Measurements from ENCODE around the gene ACOT4. TPM values are rescaled to one million over a fixed set of nuclear protein-coding genes. Genes with fewer than 3 reads are reported as not detected.
"Not testable (repeated sequence)": the region's sequence is repeated elsewhere in the genome, so short reads cannot be mapped to it uniquely, and the experiment has no call there.

Gene ACOT4, protein sequence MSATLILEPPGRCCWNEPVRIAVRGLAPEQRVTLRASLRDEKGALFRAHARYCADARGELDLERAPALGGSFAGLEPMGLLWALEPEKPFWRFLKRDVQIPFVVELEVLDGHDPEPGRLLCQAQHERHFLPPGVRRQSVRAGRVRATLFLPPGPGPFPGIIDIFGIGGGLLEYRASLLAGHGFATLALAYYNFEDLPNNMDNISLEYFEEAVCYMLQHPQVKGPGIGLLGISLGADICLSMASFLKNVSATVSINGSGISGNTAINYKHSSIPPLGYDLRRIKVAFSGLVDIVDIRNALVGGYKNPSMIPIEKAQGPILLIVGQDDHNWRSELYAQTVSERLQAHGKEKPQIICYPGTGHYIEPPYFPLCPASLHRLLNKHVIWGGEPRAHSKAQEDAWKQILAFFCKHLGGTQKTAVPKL
- under 1 TPM in 4 of 6 donors, not detected in 2; 0.10 to 0.61 (median 0.35) TPM for polyA plus RNA-seq (ENCODE audit: low read depth in 6 of 6)

DNA sequence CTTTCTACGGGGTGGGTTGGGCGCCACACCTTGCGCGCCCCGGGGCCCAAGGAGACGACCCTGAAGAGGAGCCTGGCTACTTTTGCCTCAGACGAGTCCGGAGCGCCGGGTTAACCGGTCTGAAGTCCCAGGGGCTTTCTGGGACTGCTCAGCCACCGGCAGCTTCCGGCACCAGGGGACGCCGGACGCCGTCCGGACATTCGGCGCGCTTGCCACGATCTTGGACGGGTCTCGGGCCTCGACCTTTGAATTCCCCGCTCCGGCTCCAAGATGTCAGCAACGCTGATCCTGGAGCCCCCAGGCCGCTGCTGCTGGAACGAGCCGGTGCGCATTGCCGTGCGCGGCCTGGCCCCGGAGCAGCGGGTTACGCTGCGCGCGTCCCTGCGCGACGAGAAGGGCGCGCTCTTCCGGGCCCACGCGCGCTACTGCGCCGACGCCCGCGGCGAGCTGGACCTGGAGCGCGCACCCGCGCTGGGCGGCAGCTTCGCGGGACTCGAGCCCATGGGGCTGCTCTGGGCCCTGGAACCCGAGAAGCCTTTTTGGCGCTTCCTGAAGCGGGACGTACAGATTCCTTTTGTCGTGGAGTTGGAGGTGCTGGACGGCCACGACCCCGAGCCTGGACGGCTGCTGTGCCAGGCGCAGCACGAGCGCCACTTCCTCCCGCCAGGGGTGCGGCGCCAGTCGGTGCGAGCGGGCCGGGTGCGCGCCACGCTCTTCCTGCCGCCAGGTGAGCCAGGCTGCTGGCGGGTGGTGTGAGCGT, at the start of gene ACOT4:
Gene ACOT4 (plus strand): TSS at position 184 of the 760 bp plus-strand sequence. CDS start 87 bp downstream, at position 271.
- Mint-ChIP-seq H3K4me3 (peak within 1 kb of the TSS; percentile 72 to 94 (median 76)), H3K36me3 (no peaks in the 10 kb centered on the region), H3K27ac (peak within 1 kb of the TSS in 1 of 6 donors; percentile 59), H3K9me3 (no peaks in the 10 kb centered on the region), H3K27me3 (peaks cover 0 to 11% (median 0%) of the 10 kb centered on the region in 3 donors), H3K4me1 (peaks cover 0 to 4% (median 3%) of the 10 kb centered on the region in 3 donors)
- DNase-seq (peak; percentile 35), ATAC-seq (ENCODE audit: low read depth in 2 of 2) (peak; percentile 84 to 89)

DNA sequence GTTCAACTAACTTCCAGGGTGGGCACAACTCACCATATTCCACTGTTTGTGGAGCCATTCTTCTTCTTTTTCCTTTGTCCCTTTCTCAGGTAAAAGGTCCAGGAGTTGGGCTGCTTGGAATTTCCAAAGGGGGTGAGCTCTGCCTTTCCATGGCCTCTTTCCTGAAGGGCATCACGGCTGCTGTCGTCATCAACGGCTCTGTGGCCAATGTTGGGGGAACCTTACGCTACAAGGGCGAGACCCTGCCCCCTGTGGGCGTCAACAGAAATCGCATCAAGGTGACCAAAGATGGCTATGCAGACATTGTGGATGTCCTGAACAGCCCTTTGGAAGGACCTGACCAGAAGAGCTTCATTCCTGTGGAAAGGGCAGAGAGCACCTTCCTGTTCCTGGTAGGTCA, 48.7 kb upstream of the ACOT4 start:
- not testable (repeated sequence) for H3K4me1 Mint-ChIP-seq; H3K36me3 Mint-ChIP-seq; H3K27me3 Mint-ChIP-seq; H3K27ac Mint-ChIP-seq; DNase-seq; ATAC-seq (ENCODE audit: low read depth in 2 of 2); H3K4me3 Mint-ChIP-seq; H3K9me3 Mint-ChIP-seq

- H3K36me3 Mint-ChIP-seq; H3K4me3 Mint-ChIP-seq; H3K9me3 Mint-ChIP-seq; DNase-seq; ATAC-seq (ENCODE audit: low read depth in 2 of 2); H3K27ac Mint-ChIP-seq; H3K27me3 Mint-ChIP-seq; H3K4me1 Mint-ChIP-seq: not testable (repeated sequence)
These were observed 46.3 kb upstream of the ACOT4 start for GRCh38 chr14:73545353-73545752.

GRCh38 chr14:73549097-73549496, 42.6 kb upstream of the ACOT4 start:
- DNase-seq; H3K4me3 Mint-ChIP-seq; H3K4me1 Mint-ChIP-seq; H3K36me3 Mint-ChIP-seq; H3K9me3 Mint-ChIP-seq; H3K27me3 Mint-ChIP-seq; ATAC-seq (ENCODE audit: low read depth in 2 of 2): not testable (repeated sequence)
- H3K27ac Mint-ChIP-seq = peak overlapping the region in 1 of 6 donors; percentile 41

DNA sequence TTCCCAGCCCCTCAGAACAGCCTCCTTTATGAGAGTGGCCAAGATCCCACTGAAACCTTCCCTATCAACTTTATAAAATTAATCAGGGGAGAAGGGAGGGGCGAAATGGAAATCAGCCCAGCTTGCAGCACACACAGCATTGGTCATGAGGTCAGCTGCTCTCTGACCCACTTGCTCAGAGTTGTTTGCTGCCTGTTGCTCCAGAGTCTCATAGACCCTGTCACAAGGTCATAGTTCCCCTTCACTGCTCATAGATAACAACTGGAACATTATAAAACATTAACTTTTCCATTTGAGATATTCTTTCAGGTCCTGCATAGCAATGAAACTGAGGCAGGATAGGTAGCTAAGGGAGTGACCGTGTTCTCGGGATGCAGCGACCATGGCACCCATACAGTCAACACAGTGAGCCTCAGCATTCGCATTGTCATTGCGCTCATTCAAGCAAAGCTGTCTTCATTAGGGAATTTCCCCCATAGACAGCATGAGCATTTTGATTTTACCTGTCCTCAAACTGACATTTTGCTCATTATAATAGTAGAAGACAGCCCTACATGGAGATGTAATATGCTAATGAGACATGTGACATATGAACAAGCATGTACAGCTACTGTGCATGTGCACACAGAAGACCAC, 41.7 kb upstream of the ACOT4 start:
- H3K4me1 Mint-ChIP-seq, DNase-seq, H3K4me3 Mint-ChIP-seq, H3K36me3 Mint-ChIP-seq, H3K27me3 Mint-ChIP-seq, H3K27ac Mint-ChIP-seq, H3K9me3 Mint-ChIP-seq: not testable (repeated sequence)
- peak; percentile 84 to 95 for ATAC-seq (ENCODE audit: low read depth in 2 of 2)

DNA sequence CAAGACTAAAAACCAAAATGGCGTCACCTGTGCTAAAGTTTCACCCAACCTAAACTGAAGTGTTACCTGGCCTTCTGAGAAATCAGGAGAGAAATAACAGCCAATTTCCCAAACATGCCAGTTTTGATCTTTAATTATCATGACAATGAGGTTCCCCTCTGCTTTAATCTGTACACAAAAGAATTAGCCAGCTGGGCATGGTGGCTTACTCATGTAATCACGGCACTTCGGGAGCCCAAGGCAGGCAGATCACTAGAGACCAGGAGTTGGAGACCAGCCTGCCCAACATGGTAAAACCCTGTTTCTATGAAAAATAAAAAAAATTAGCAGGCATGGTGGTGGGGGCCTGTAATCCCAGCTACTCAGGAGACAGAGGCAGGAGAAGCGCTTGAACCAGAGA, 37.8 kb upstream of the ACOT4 start:
- ATAC-seq (ENCODE audit: low read depth in 2 of 2) = no peak
- Mint-ChIP-seq H3K4me1 (no peaks in the 10 kb centered on the region), H3K27ac (no peak overlapping the region), H3K36me3 (no peaks in the 10 kb centered on the region), H3K9me3 (peaks cover 0 to 7% (median 0%) of the 10 kb centered on the region in 7 donors), H3K27me3 (no peaks in the 10 kb centered on the region), H3K4me3 (no peak overlapping the region)
- no peak for DNase-seq

DNA sequence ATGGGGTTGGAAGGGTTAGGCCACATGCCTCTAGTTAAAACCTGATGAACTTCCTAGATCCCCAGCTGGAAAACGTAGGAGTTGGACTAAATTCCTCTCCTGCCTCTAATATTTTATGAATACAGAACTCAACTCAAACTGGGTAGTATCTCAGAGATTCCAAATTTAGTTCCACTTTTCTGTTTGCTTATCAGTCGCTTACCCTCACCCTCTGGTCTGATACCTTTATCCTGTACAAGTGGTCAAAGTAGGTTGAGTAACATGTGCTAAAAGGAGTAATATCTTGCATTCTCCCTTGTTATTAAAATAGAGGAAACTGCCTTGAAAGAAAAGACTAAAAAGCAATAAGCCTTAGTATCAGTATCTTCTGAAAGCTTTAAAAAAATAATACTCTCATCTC, 34.5 kb upstream of the ACOT4 start:
- H3K36me3 Mint-ChIP-seq; H3K27me3 Mint-ChIP-seq; ATAC-seq (ENCODE audit: low read depth in 2 of 2); H3K27ac Mint-ChIP-seq; H3K4me1 Mint-ChIP-seq; DNase-seq; H3K4me3 Mint-ChIP-seq: not testable (repeated sequence)
- peaks cover 0 to 13% (median 5%) of the 10 kb centered on the region in 7 donors for H3K9me3 Mint-ChIP-seq

- peaks cover 8 to 14% of the 10 kb centered on the region in 2 donors for H3K36me3 Mint-ChIP-seq
- H3K27me3 Mint-ChIP-seq; ATAC-seq (ENCODE audit: low read depth in 2 of 2); H3K4me3 Mint-ChIP-seq; DNase-seq; H3K4me1 Mint-ChIP-seq: not testable (repeated sequence)
- H3K9me3 Mint-ChIP-seq = peaks cover 4 to 23% (median 9%) of the 10 kb centered on the region in 7 donors
- H3K27ac Mint-ChIP-seq = peak overlapping the region in 1 of 6 donors; percentile 33
These were observed 33.4 kb upstream of the ACOT4 start for GRCh38 chr14:73558238-73558637.

- peaks cover 0 to 19% (median 15%) of the 10 kb centered on the region in 3 donors for H3K4me1 Mint-ChIP-seq
- peaks cover 8 to 20% of the 10 kb centered on the region in 2 donors for H3K36me3 Mint-ChIP-seq
- H3K9me3 Mint-ChIP-seq = peaks cover 4 to 16% (median 9%) of the 10 kb centered on the region in 7 donors
- not testable (repeated sequence) for H3K27ac Mint-ChIP-seq; H3K27me3 Mint-ChIP-seq; DNase-seq; ATAC-seq (ENCODE audit: low read depth in 2 of 2); H3K4me3 Mint-ChIP-seq
These were observed 29.4 kb upstream of the ACOT4 start for GRCh38 chr14:73562256-73562655.

GRCh38 chr14:73562696-73563095, 29.0 kb upstream of the ACOT4 start:
- DNase-seq; H3K27ac Mint-ChIP-seq; H3K27me3 Mint-ChIP-seq; ATAC-seq (ENCODE audit: low read depth in 2 of 2); H3K4me3 Mint-ChIP-seq: not testable (repeated sequence)
- H3K4me1 Mint-ChIP-seq = peaks cover under 1 to 24% (median 19%) of the 10 kb centered on the region in 3 donors
- H3K36me3 Mint-ChIP-seq = peaks cover 8 to 20% of the 10 kb centered on the region in 2 donors
- H3K9me3 Mint-ChIP-seq = peaks cover 4 to 16% (median 9%) of the 10 kb centered on the region in 7 donors

DNA sequence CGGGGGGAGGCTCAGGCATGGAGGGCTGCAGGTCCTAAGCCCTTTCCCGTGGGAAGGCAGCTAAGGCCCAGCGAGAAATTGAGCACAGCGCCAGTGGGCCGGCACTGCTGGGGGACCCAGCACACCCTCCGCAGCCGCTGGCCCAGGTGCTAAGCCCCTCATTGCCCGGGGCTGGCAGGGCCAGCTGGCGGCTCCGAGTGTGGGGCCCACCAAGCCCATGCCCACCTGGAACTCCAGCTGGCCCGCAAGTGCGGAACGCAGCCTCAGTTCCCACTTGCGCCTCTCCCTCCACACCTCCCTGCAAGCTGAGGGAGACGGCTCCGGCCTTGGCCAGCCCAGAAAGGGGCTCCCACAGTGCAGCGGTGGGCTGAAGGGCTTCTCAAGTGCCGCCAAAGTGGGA, 25.2 kb upstream of the ACOT4 start:
- Mint-ChIP-seq H3K9me3 (peaks cover 4 to 16% (median 9%) of the 10 kb centered on the region in 7 donors), H3K4me1 (peaks cover 16 to 54% (median 39%) of the 10 kb centered on the region in 3 donors), H3K36me3 (peaks cover 8 to 20% of the 10 kb centered on the region in 2 donors)
- not testable (repeated sequence) for ATAC-seq (ENCODE audit: low read depth in 2 of 2); H3K4me3 Mint-ChIP-seq; DNase-seq; H3K27me3 Mint-ChIP-seq; H3K27ac Mint-ChIP-seq

- not testable (repeated sequence) for DNase-seq; H3K27me3 Mint-ChIP-seq; ATAC-seq (ENCODE audit: low read depth in 2 of 2)
- Mint-ChIP-seq H3K9me3 (peaks cover under 1 to 12% (median 5%) of the 10 kb centered on the region in 7 donors), H3K27ac (peak overlapping the region in 1 of 6 donors; percentile 74), H3K4me1 (peaks cover 16 to 54% (median 39%) of the 10 kb centered on the region in 3 donors), H3K4me3 (peak overlapping the region in 1 of 8 donors; percentile 24), H3K36me3 (peaks cover 3 to 16% of the 10 kb centered on the region in 2 donors)
These were observed 24.7 kb upstream of the ACOT4 start for GRCh38 chr14:73566935-73567334.

DNA sequence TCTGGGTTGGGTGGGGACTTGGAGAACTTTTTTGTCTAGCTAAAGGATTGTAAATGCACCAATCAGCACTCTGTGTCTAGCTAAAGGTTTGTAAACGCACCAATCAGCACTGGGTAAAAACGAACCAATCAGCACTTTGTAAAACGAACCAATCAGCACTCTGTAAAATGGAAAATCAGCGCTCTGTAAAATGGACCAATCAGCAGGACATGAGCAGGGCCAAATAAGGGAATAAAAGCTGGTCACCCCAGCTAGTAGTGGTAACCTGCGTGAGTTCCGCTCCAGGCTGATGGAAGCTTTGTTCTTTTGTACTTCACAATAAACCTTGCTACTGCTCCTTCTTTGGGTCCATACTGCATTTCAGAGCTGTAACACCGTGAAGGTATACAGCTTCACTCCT, 24.3 kb upstream of the ACOT4 start:
- ATAC-seq (ENCODE audit: low read depth in 2 of 2) (no peak), DNase-seq (no peak)
- Mint-ChIP-seq H3K36me3 (peaks cover 0 to 12% of the 10 kb centered on the region in 2 donors), H3K4me1 (peaks cover 16 to 54% (median 39%) of the 10 kb centered on the region in 3 donors), H3K27ac (peak overlapping the region in 3 of 6 donors; percentile 33 to 74 (median 59)), H3K9me3 (peaks cover 0 to 8% (median 4%) of the 10 kb centered on the region in 7 donors), H3K27me3 (no peaks in the 10 kb centered on the region), H3K4me3 (peak overlapping the region in 3 of 8 donors; percentile 56 to 97 (median 95))

Measured in naive B cell (primary cell).